Endothelial cell of umbilical vein (primary cell): Measurements from ENCODE around the gene TRMT112.

ENCODE experiments used
- CTCF ChIP-seq, 2 donors: IDR thresholded peaks; 1 replicate in 1 of 2; 2 replicates in 1 of 2; pipeline ENCODE4 v1.5.1; 2011; ENCODE audit warnings: low read length in 2 of 2, mild to moderate bottlenecking in 2 of 2, moderate library complexity in 2 of 2, control low read depth in 1 of 2, inconsistent platforms in 1 of 2, low read depth in 1 of 2; ENCODE audit not compliant: insufficient read depth in 1 of 2; ENCODE audit errors: extremely low read depth in 1 of 2
- EZH2 ChIP-seq: IDR thresholded peaks from 2 replicates; pipeline ENCODE4 v1.6.1; 2012; ENCODE audit warnings: borderline replicate concordance, low read depth, mild to moderate bottlenecking, moderate library complexity, low read length, inconsistent platforms; ENCODE audit not compliant: severe bottlenecking
- POLR2A ChIP-seq: IDR thresholded peaks from 2 replicates; pipeline ENCODE4 v1.6.1; 2012; ENCODE audit warnings: low read depth, mild to moderate bottlenecking, control low read depth, low read length
- POLR2AphosphoS5 ChIP-seq: IDR thresholded peaks from 2 replicates; pipeline ENCODE4 v1.6.1; 2012; ENCODE audit warnings: low read depth, mild to moderate bottlenecking, control low read depth, low read length, moderate library complexity; ENCODE audit not compliant: insufficient read depth

GRCh38 chr11:64337538-64338249 is 20.3 kb upstream of the TRMT112 start:
- TF ChIP-seq CTCF (IDR thresholded peaks at IDR 0.05; ENCODE audit: extremely low read depth in 1 of 2, insufficient read depth in 1 of 2, low read depth in 1 of 2, low read length in 2 of 2) (no peak), POLR2A (no peak), EZH2 (no peak), POLR2AphosphoS5 (no peak)
